A549 (cell line): ENCODE results near the gene OPCML. TPM values are rescaled to one million over a fixed set of nuclear protein-coding genes. Genes with fewer than 3 reads are reported as not detected.

Experiments used
- ATAC-seq, 2 experiments: fragments of 200-7000 bp in 1 of 2; fragments of >200 bp in 1 of 2; cut with Nextera tagmentation in 1 of 2; cut with Tn5 transposase in 1 of 2; 3 replicates each; pipeline versions ENCODE4 v1.8.0 to v1.9.1; 2018 to 2020; ENCODE audit warnings: mild to moderate bottlenecking in 1 of 2, moderate library complexity in 1 of 2
- CTCF ChIA-PET: fragments of 300-600 bp; sonication (Branson Sonifier 250); formaldehyde crosslinking; extraction: SDS; loops from one replicate; lab custom pipeline; 2021; ENCODE audit warnings: antibody characterized with exemption, inconsistent platforms; lab: Yijun Ruan, JAX
- POLR2A ChIA-PET: fragments of 350-600 bp; formaldehyde crosslinking; extraction: SDS; loops from one replicate; lab custom pipeline; 2021; ENCODE audit warnings: antibody characterized with exemption, inconsistent platforms; lab: Yijun Ruan, JAX
- DNase-seq, 2 experiments: peaks; one replicate each; pipeline versions ENCODE4 v3.0.0 to v3.0.0-alpha.2; 2011 to 2016; ENCODE audit warnings: low read depth in 1 of 2, low spot score in 1 of 2
- FAIRE-seq: peaks from 2 replicates; lab custom pipeline; 2011; peaks lifted over from hg19 to GRCh38; lab: Jason Lieb, UNC
- H3K27ac ChIP-seq, 2 experiments: fragments of >200 bp; sonication (Bioruptor Twin); formaldehyde crosslinking; 3 replicates each; pipeline ENCODE4 v1.5.1; 2016 to 2017
- H3K4me1 ChIP-seq: fragments of >200 bp; sonication (Bioruptor Twin); formaldehyde crosslinking; 3 replicates; pipeline ENCODE4 v1.6.1; 2016
- H3K4me2 ChIP-seq: fragments of >200 bp; sonication (Bioruptor Twin); formaldehyde crosslinking; 3 replicates; pipeline ENCODE4 v1.6.1; 2016
- H3K4me3 ChIP-seq: fragments of >200 bp; sonication (Bioruptor Twin); formaldehyde crosslinking; 3 replicates; pipeline ENCODE4 v1.5.1; 2016
- H3K9me3 ChIP-seq: fragments of >200 bp; sonication (Bioruptor Twin); formaldehyde crosslinking; 3 replicates; pipeline ENCODE4 v1.6.1; 2016
- ATOH8 ChIP-seq: fragments of 250-450 bp; sonication (Bioruptor Pico); IDR thresholded peaks from 2 replicates; pipeline ENCODE4 v1.5.0; 2020; ENCODE audit warnings: low read depth, mild to moderate bottlenecking, moderate library complexity
- CBX2 ChIP-seq: fragments of 200-600 bp; sonication (generic); IDR thresholded peaks from 2 replicates; pipeline ENCODE4 v1.6.1; 2016; ENCODE audit warnings: low read depth, mild to moderate bottlenecking, borderline replicate concordance
- CEBPB ChIP-seq, 2 experiments: fragments of >200 bp in 1 of 2; sonication (Bioruptor Twin) in 1 of 2; formaldehyde crosslinking in 1 of 2; IDR thresholded peaks; 2 replicates each; pipeline ENCODE4 v1.6.1; 2012 to 2016
- E2F6 ChIP-seq: IDR thresholded peaks from 2 replicates; pipeline ENCODE4 v1.6.1; 2012; ENCODE audit warnings: low read depth, borderline replicate concordance
- EHF ChIP-seq: fragments of 250-450 bp; sonication (Bioruptor Pico); IDR thresholded peaks from 2 replicates; pipeline ENCODE4 v1.5.0; 2020; ENCODE audit warnings: mild to moderate bottlenecking
- EHMT2 ChIP-seq: fragments of 200-600 bp; sonication (generic); IDR thresholded peaks from 2 replicates; pipeline ENCODE4 v1.6.1; 2016; ENCODE audit warnings: antibody characterized with exemption, low read depth, mild to moderate bottlenecking, moderate library complexity
- ESRRA ChIP-seq: fragments of 150-350 bp; IDR thresholded peaks from 2 replicates; pipeline ENCODE4 v1.6.1; 2014; ENCODE audit warnings: mild to moderate bottlenecking, low read length, borderline replicate concordance
- HMGXB4 ChIP-seq: fragments of 250-450 bp; sonication (Bioruptor Pico); IDR thresholded peaks from 2 replicates; pipeline ENCODE4 v1.5.0; 2021; ENCODE audit warnings: mild to moderate bottlenecking, moderate library complexity, borderline replicate concordance
- HOXB13 ChIP-seq: fragments of 250-450 bp; sonication (Bioruptor Pico); IDR thresholded peaks from 2 replicates; pipeline ENCODE4 v1.5.0; 2020; ENCODE audit warnings: low read depth, mild to moderate bottlenecking, moderate library complexity
- KDM5A ChIP-seq: fragments of 200-600 bp; sonication (generic); IDR thresholded peaks from 2 replicates; pipeline ENCODE4 v1.6.1; 2016; ENCODE audit warnings: antibody characterized with exemption, mild to moderate bottlenecking
- MAFK ChIP-seq: fragments of 450-650 bp; IDR thresholded peaks from 2 replicates; pipeline ENCODE4 v1.6.1; 2014; ENCODE audit not compliant: partially characterized antibody
- MAX ChIP-seq: IDR thresholded peaks from 2 replicates; pipeline ENCODE4 v1.6.1; 2012
- MAZ ChIP-seq: fragments of 150-350 bp; IDR thresholded peaks from 2 replicates; pipeline ENCODE4 v1.6.1; 2014; ENCODE audit warnings: antibody characterized with exemption, low read depth, low read length, borderline replicate concordance
- NPAS2 ChIP-seq: fragments of 250-450 bp; sonication (Bioruptor Pico); IDR thresholded peaks from 2 replicates; pipeline ENCODE4 v1.8.0; 2022; ENCODE audit warnings: mild to moderate bottlenecking, moderate library complexity, borderline replicate concordance
- PHF8 ChIP-seq: fragments of 200-600 bp; sonication (generic); IDR thresholded peaks from 2 replicates; pipeline ENCODE4 v1.6.1; 2016; ENCODE audit warnings: low read depth, mild to moderate bottlenecking, antibody characterized with exemption, moderate library complexity, borderline replicate concordance
- POLR2A ChIP-seq: IDR thresholded peaks from 2 replicates; pipeline ENCODE4 v1.6.1; 2012; ENCODE audit warnings: mild to moderate bottlenecking, low read length
- RARB ChIP-seq: fragments of 250-450 bp; sonication (Bioruptor Pico); IDR thresholded peaks from 2 replicates; pipeline ENCODE4 v1.8.0; 2021; ENCODE audit warnings: mild to moderate bottlenecking, moderate library complexity
- RNF2 ChIP-seq: fragments of 200-600 bp; sonication (generic); IDR thresholded peaks from 2 replicates; pipeline ENCODE4 v1.6.1; 2016; ENCODE audit warnings: low read depth, mild to moderate bottlenecking, antibody characterized with exemption, moderate library complexity, borderline replicate concordance
- TFCP2L1 ChIP-seq: fragments of 250-450 bp; sonication (Bioruptor Pico); IDR thresholded peaks from 2 replicates; pipeline ENCODE4 v1.5.0; 2021; ENCODE audit warnings: mild to moderate bottlenecking
- ZFP36 ChIP-seq: fragments of 450-650 bp; IDR thresholded peaks from 2 replicates; pipeline ENCODE4 v1.6.1; 2014; ENCODE audit warnings: borderline replicate concordance; ENCODE audit not compliant: partially characterized antibody
- ZSCAN20 ChIP-seq: fragments of 250-450 bp; sonication (Bioruptor Pico); IDR thresholded peaks from 2 replicates; pipeline ENCODE4 v1.8.0; 2022; ENCODE audit warnings: mild to moderate bottlenecking, moderate library complexity
- WGBS: methylation state at CpG from one replicate; pipeline ENCODE4 v1.1.6; 2017; ENCODE audit errors: missing lambda C conversion rate; 5-methylcytosine and 5-hydroxymethylcytosine counted together
- polyA plus RNA-seq, 4 experiments: library from polyadenylated mRNA; depleted of rRNA in 3 of 4; stranded (reverse); fragments of >200 nt; fragmentation: RNase III in 1 of 4; extraction: RNeasy Plus Mini Kit Qiagen cat#74134 plus additional on column Dnase treatment in 1 of 4; gene quantifications; 2 replicates in 3 of 4; 3 replicates in 1 of 4; pipeline ENCODE4 v1.2.3, GENCODE V29; 2011 to 2017
- TF ChIP-seq, protein P1 (sequence below): IDR thresholded peaks from 2 replicates; pipeline ENCODE4 v1.6.1; 2012
- TF ChIP-seq, protein P2 (sequence below): fragments of >200 bp; sonication (Bioruptor Twin); formaldehyde crosslinking; IDR thresholded peaks from 3 replicates; pipeline ENCODE4 v1.5.1; 2016
- TF ChIP-seq, protein P3 (sequence below): fragments of 450-650 bp; IDR thresholded peaks from 2 replicates; pipeline ENCODE4 v1.6.1; 2014; ENCODE audit warnings: antibody characterized with exemption
- TF ChIP-seq, protein P4 (sequence below): fragments of 150-350 bp; IDR thresholded peaks from 2 replicates; pipeline ENCODE4 v1.6.1; 2014; ENCODE audit warnings: low read depth, mild to moderate bottlenecking, low read length

OPCML gene
- polyA plus RNA-seq, 2 of the 4 experiments (the other 2 are of a cell fraction), result not detected

DNA sequence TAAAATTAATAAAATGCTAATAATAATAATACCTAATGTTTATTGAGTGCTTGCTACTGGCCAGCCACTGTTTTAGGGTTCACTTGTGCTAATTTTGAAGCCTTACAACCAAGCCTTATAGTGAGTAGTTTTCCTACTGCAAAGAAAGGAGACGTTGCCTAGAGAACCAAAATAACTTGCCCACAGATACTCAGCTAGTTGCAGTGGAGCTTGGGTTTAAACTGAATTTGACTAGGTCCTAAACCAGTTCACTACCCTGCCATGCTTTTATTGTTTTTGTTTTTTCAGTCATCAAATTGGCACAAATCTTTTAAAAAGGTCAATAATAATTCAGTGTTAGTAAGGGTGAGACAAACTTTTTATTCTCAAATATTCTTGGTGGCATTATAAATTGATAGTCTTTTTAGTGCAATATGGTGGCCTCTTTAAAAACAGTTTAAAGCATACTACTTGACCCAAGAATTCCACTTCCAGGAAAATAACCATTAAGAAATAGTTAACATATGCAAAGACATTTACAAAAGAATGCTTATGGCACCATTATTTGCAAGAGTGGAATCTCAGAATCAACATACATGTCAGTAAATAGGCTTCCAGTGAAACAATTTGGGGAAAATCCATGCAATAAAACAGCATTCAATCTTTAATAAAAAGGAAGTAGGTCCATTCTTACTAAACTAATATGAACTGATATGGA lies 90.2 kb downstream of the OPCML start:
- H3K4me2 ChIP-seq, result no peak overlapping the region
- POLR2A ChIA-PET, result no interaction called here
- 0% methylated on average over 1 of the region's 1 CpG for WGBS
- H3K9me3 ChIP-seq, result no peaks in the 10 kb centered on the region
- CTCF ChIA-PET, result no interaction called here
- H3K27ac ChIP-seq, result no peak overlapping the region
- no peak overlapping the region for H3K4me3 ChIP-seq
- no peak for ATAC-seq
- H3K4me1 ChIP-seq, result no peaks in the 10 kb centered on the region
- TF ChIP-seq HOXB13 (CRISPR knock-in tag) (no peak), CBX2 (no peak), ATOH8 (CRISPR knock-in tag) (no peak), E2F6 (no peak), MAX (no peak), EHF (CRISPR knock-in tag) (no peak), RARB (CRISPR knock-in tag) (no peak), HMGXB4 (CRISPR knock-in tag) (no peak), ZFP36 (no peak), MAFK (no peak), KDM5A (no peak), ESRRA (no peak)
- TF ChIP-seq, protein P1, sequence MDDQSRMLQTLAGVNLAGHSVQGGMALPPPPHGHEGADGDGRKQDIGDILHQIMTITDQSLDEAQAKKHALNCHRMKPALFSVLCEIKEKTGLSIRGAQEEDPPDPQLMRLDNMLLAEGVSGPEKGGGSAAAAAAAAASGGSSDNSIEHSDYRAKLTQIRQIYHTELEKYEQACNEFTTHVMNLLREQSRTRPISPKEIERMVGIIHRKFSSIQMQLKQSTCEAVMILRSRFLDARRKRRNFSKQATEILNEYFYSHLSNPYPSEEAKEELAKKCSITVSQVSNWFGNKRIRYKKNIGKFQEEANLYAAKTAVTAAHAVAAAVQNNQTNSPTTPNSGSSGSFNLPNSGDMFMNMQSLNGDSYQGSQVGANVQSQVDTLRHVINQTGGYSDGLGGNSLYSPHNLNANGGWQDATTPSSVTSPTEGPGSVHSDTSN, result no peak
- TF ChIP-seq, protein P2, sequence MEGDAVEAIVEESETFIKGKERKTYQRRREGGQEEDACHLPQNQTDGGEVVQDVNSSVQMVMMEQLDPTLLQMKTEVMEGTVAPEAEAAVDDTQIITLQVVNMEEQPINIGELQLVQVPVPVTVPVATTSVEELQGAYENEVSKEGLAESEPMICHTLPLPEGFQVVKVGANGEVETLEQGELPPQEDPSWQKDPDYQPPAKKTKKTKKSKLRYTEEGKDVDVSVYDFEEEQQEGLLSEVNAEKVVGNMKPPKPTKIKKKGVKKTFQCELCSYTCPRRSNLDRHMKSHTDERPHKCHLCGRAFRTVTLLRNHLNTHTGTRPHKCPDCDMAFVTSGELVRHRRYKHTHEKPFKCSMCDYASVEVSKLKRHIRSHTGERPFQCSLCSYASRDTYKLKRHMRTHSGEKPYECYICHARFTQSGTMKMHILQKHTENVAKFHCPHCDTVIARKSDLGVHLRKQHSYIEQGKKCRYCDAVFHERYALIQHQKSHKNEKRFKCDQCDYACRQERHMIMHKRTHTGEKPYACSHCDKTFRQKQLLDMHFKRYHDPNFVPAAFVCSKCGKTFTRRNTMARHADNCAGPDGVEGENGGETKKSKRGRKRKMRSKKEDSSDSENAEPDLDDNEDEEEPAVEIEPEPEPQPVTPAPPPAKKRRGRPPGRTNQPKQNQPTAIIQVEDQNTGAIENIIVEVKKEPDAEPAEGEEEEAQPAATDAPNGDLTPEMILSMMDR, result no peak
- TF ChIP-seq, protein P3, sequence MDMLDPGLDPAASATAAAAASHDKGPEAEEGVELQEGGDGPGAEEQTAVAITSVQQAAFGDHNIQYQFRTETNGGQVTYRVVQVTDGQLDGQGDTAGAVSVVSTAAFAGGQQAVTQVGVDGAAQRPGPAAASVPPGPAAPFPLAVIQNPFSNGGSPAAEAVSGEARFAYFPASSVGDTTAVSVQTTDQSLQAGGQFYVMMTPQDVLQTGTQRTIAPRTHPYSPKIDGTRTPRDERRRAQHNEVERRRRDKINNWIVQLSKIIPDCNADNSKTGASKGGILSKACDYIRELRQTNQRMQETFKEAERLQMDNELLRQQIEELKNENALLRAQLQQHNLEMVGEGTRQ, result no peak
- TF ChIP-seq, protein P4, sequence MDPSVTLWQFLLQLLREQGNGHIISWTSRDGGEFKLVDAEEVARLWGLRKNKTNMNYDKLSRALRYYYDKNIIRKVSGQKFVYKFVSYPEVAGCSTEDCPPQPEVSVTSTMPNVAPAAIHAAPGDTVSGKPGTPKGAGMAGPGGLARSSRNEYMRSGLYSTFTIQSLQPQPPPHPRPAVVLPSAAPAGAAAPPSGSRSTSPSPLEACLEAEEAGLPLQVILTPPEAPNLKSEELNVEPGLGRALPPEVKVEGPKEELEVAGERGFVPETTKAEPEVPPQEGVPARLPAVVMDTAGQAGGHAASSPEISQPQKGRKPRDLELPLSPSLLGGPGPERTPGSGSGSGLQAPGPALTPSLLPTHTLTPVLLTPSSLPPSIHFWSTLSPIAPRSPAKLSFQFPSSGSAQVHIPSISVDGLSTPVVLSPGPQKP, result no peak
- DNase-seq, result no peak
- no peak for FAIRE-seq

DNA sequence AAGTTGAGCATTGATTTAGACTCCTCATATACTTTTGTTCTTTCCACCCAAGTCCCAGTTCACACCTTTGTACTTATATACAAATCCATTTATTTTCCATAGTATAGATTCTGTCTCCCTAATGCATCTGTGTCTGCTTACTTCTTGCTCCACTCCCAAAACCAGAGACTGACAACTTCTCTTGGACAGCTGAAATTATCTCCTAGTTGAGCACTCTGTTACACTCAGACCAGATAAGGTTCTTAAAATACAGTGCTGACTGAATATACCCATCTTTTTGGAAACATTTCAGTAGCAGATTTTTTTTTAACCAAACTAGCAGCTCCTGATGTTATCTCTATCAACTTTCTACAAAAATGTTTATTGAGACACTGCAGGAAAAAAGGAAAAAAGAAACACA lies 106.3 kb downstream of the OPCML start:
- no peak overlapping the region for H3K27ac ChIP-seq
- ChIA-PET CTCF (no interaction called here), POLR2A (no interaction called here)
- H3K9me3 ChIP-seq, result no peaks in the 10 kb centered on the region
- no peak for FAIRE-seq
- ATAC-seq, result no peak
- no peaks in the 10 kb centered on the region for H3K4me1 ChIP-seq
- no peak overlapping the region for H3K4me2 ChIP-seq
- no peak for DNase-seq
- no peak overlapping the region for H3K4me3 ChIP-seq
- TF ChIP-seq POLR2A (no peak), ZSCAN20 (no peak), PHF8 (no peak), RNF2 (no peak), CEBPB (IDR thresholded peaks at IDR 0.05) (no peak), CBX2 (no peak), EHMT2 (no peak), TFCP2L1 (no peak), NPAS2 (CRISPR knock-in tag) (no peak), MAZ (no peak)
- TF ChIP-seq, protein P4, result no peak
